Epithelial cell of esophagus (primary cell): ENCODE data around the gene YOD1.

Experiments used
- DNase-seq: peaks from one replicate; pipeline ENCODE4 v3.0.0; 2010; ENCODE audit warnings: low read depth
- H3K4me3 ChIP-seq: 2 replicates; pipeline ENCODE4 v1.5.1; 2011; ENCODE audit warnings: mild to moderate bottlenecking, low read length, control low read depth
- TF ChIP-seq, protein P1 (sequence below): IDR thresholded peaks from 2 replicates; pipeline ENCODE4 v1.5.1; 2011; ENCODE audit warnings: low read depth, mild to moderate bottlenecking, low read length, control low read depth, inconsistent platforms; ENCODE audit not compliant: insufficient read depth; ENCODE audit errors: missing control alignments

The YOD1 gene

DNA sequence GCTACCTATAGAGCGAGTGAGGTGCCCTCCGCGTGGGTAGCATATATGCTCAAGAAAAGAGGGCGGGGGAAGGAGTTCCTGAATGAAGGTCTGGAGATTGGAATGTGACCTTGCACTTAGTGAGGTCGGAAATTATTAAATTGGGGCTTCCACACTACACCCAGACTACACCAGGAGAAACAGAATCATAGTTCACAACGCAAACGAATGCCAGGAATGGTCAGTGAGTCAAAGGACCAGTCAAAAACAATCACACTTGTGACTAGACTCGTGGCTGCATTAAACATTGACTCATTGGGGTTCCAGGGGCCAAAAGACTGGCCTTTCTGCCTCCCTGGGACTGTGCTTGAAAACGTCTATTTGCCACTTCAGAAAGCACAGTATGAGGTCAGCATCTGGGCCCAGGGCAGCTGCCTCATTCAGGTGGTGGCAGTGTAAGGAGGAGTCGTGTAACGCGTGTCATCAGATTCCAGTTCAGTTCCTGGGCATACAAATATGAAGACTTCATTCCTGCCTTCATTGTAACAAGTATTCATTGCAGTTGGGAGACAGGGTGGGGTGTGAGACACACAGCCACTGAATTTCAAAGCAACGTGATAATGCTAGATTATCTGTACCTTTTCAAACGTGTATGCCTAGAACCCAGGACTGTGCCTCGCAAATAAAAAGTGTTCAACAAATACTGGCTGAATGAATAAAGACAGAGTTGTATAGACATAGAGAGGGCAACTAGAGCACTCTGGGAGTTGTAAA is at the start of gene YOD1:
Gene YOD1 (minus strand): TSS at position 18 of the 753 bp plus-strand sequence. CDS start 178 bp downstream, outside the sequence.
- H3K4me3 ChIP-seq = peak within 1 kb of the TSS; percentile 99
- DNase-seq = peak; percentile 81

DNA sequence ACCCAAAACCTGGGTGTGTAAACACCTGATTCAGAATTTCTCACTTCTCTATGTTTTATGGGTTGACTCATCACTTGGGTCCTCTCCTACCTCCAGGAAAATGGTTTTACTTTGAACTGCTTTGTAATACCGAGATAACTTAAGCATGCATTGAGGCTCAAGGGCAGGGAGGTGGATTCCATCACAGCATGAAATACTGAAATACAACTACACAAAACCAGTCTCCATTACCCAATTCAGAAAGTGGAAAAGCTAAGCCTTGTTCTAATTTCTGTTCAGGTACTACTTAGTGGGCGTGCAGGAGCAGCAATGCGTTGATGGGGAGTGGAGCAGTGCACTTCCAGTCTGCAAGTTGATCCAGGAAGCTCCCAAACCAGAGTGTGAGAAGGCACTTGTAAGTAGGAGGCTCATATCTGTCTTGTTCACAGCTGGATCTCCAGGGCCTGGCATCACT is 46.9 kb upstream of the YOD1 start:
- DNase-seq = peak; percentile 5

More for the DNA sequence above, at the start of gene YOD1:
- TF ChIP-seq, protein P1, sequence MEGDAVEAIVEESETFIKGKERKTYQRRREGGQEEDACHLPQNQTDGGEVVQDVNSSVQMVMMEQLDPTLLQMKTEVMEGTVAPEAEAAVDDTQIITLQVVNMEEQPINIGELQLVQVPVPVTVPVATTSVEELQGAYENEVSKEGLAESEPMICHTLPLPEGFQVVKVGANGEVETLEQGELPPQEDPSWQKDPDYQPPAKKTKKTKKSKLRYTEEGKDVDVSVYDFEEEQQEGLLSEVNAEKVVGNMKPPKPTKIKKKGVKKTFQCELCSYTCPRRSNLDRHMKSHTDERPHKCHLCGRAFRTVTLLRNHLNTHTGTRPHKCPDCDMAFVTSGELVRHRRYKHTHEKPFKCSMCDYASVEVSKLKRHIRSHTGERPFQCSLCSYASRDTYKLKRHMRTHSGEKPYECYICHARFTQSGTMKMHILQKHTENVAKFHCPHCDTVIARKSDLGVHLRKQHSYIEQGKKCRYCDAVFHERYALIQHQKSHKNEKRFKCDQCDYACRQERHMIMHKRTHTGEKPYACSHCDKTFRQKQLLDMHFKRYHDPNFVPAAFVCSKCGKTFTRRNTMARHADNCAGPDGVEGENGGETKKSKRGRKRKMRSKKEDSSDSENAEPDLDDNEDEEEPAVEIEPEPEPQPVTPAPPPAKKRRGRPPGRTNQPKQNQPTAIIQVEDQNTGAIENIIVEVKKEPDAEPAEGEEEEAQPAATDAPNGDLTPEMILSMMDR = no peak

DNA sequence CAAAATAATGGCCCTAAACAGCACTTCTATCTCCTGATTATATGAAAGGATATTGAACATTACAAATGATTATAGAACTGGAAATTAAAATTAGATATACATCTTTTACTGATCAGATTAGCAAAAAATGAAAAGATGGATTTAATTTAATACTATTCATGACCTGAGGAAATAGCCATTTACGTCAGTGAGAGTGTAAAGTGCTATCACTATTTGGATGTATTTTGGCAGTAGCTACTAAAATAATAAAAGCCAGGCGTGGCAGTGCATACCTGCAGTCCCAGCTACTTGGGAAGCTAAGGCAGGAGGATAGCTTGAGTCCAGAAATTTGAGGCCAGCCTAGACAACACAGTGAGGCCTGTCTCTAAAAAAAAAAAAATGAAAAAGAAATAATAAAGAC is 42.9 kb upstream of the YOD1 start:
- no peak for DNase-seq
- no peak overlapping the region for H3K4me3 ChIP-seq
- TF ChIP-seq, protein P1 = no peak

More for the DNA sequence above, 46.9 kb upstream of the YOD1 start:
- no peak overlapping the region for H3K4me3 ChIP-seq
- TF ChIP-seq, protein P1 = no peak

DNA sequence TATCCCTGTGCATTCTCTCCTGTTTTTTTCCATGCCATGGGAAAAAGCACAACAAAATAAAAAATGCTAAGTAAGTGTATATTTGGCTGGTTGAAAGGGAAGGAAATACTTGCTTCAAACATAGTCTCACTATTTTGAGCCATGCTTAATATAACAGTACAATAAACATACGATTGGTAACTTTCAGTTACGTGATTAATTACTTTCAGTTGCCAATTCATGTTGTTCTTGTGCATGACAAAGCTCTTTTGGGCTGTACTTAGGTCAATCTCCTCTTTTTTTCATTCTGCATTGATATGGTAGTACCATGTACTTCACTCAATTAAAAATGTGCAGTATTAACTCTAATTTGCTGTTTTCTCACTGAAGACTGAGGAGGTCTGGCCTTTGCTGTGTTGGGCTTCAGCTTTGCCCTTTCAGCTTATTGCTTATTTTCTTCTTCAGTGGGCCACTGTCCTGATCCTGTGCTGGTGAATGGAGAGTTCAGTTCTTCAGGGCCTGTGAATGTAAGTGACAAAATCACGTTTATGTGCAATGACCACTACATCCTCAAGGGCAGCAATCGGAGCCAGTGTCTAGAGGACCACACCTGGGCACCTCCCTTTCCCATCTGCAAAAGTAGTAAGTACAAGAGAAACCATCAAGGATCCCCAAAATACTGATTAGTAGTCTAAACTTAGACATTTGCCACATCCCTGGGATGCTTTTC is 40.3 kb upstream of the YOD1 start:
- TF ChIP-seq, protein P1 = no peak
- no peak overlapping the region for H3K4me3 ChIP-seq
- DNase-seq = no peak

DNA sequence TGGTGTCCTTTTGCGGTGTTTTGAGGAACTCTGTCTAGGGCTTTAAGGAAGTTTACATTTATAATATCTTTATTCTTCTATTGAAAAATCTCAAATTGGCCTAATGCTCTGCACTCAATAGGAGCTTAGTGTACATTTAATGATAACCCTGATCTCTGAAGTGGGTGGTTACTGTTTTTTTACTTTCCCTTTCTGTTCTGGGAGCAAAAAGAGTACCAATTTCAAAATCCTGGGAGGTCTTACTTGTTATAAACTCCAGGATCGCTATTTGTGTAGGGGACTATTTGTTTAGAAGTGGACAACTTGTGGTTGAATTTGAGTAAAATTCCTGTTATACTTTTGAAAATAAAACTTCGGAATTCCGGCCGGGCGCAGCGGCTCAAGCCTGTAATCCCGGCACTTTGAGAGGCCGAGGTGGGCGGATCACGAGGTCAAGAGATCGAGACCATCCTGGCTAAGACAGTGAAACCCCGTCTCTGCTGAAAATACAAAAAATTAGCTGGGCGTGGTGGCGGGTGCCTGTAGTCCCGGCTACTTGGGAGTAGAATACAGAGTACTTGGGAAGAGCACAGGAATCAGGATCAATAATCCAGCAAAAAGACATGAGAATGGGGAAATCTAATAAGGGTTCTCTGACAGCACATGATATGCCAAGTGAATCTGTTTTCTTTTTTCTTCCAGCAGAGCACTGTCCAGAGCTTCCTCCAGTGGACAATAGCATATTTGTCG is 38.8 kb upstream of the YOD1 start:
- no peak for DNase-seq

More for the DNA sequence above, 38.8 kb upstream of the YOD1 start:
- H3K4me3 ChIP-seq = no peak overlapping the region
- TF ChIP-seq, protein P1 = no peak
